HCT116 (cell line): ENCODE measurements around the gene RSPH4A. TPM values are rescaled to one million over a fixed set of nuclear protein-coding genes. Genes with fewer than 3 reads are reported as not detected.

Experiments used
- ATAC-seq: fragments of 200-7000 bp; cut with Tn5 transposase; 2 replicates; pipeline ENCODE4 v1.9.1; 2020; ENCODE audit warnings: mild to moderate bottlenecking, moderate library complexity
- BruUV-seq: library from RNA; stranded (reverse); fragments of 400-500 nt; replicated peaks from 2 replicates; lab custom pipeline; 2021; lab: Mats Ljungman, UMichigan
- CTCF ChIA-PET: fragments of 300-600 bp; sonication (Branson Sonifier 250); formaldehyde crosslinking; loops from one replicate; lab custom pipeline; 2021; ENCODE audit warnings: antibody characterized with exemption; lab: Charles Lee
- POLR2A ChIA-PET: fragments of 300-600, 350-600 bp; sonication (Branson Sonifier 250); formaldehyde crosslinking; loops from one replicate; lab custom pipeline; 2021; ENCODE audit warnings: antibody characterized with exemption; lab: Charles Lee
- RAD21 ChIA-PET, 2 experiments: fragments of 300-600 bp; sonication (Branson Sonifier 250); formaldehyde crosslinking; loops; one replicate each; lab custom pipeline; 2023; ENCODE audit warnings: low total read pairs in 2 of 2; ENCODE audit not compliant: uncharacterized antibody in 2 of 2, unreplicated experiment in 2 of 2, low non-redundant PET in 1 of 2; lab: Charles Lee
- DNase-seq: peaks from one replicate; pipeline ENCODE4 v3.0.0-alpha.2; 2010; ENCODE audit warnings: low read depth, low spot score
- H2AFZ ChIP-seq: fragments of 200-600 bp; shearing (Covaris generic), sonication (generic); 2 replicates; pipeline ENCODE4 v1.6.1; 2017; ENCODE audit warnings: low read depth, mixed run types, mixed read lengths, antibody characterized with exemption, low read length; ENCODE audit not compliant: poor library complexity, severe bottlenecking
- H3K27ac ChIP-seq: 2 replicates; pipeline ENCODE4 v1.5.1; 2012; ENCODE audit warnings: low read depth, low read length
- H3K27me3 ChIP-seq: fragments of 200-600 bp; sonication (generic); 2 replicates; pipeline ENCODE4 v1.6.1; 2016; ENCODE audit warnings: mixed run types, low read length, mixed read lengths; ENCODE audit not compliant: insufficient read depth
- H3K36me3 ChIP-seq, 2 experiments: fragments of 200-500 bp in 1 of 2; fragments of 200-600 bp in 1 of 2; sonication (Bioruptor generic) in 1 of 2; sonication (generic) in 1 of 2; 2 replicates each; pipeline versions ENCODE4 v1.5.1 to v1.6.1; 2014 to 2016; ENCODE audit warnings: low read length in 2 of 2, inconsistent platforms in 1 of 2, mixed read lengths in 1 of 2, mixed run types in 1 of 2; ENCODE audit not compliant: insufficient read depth in 2 of 2, control insufficient read depth in 1 of 2
- H3K4me1 ChIP-seq, 2 experiments: fragments of 200-600 bp in 1 of 2; sonication (generic) in 1 of 2; 2 replicates each; pipeline versions ENCODE4 v1.5.1 to v1.6.1; 2012 to 2017; ENCODE audit warnings: low read length in 2 of 2, inconsistent platforms in 1 of 2, mild to moderate bottlenecking in 1 of 2, mixed read lengths in 1 of 2, mixed run types in 1 of 2, moderate library complexity in 1 of 2; ENCODE audit not compliant: insufficient read depth in 2 of 2, control insufficient read depth in 1 of 2
- H3K4me2 ChIP-seq: fragments of 200-600 bp; sonication (generic); 2 replicates; pipeline ENCODE4 v1.6.1; 2017; ENCODE audit warnings: mixed run types, low read length, mixed read lengths
- H3K4me3 ChIP-seq, 2 experiments: fragments of 200-600 bp in 1 of 2; sonication (generic) in 1 of 2; replicated peaks in 1 of 2; 2 replicates each; pipeline ENCODE4 v1.5.1; 2011 to 2016; ENCODE audit warnings: low read length in 2 of 2, control low read depth in 1 of 2, low read depth in 1 of 2, mild to moderate bottlenecking in 1 of 2, mixed read lengths in 1 of 2, mixed run types in 1 of 2
- H3K79me2 ChIP-seq: fragments of 200-600 bp; sonication (generic); 2 replicates; pipeline ENCODE4 v1.6.1; 2017; ENCODE audit warnings: mild to moderate bottlenecking, mixed run types, low read length, moderate library complexity, mixed read lengths; ENCODE audit not compliant: insufficient read depth
- H3K9ac ChIP-seq: fragments of 200-600 bp; sonication (generic); 2 replicates; pipeline ENCODE4 v1.6.1; 2016; ENCODE audit warnings: low read length, mixed read lengths
- H3K9me2 ChIP-seq: fragments of 200-600 bp; sonication (generic), shearing (Covaris generic); 2 replicates; pipeline ENCODE4 v1.6.1; 2017; ENCODE audit warnings: mixed run types, mild to moderate bottlenecking, moderate library complexity; ENCODE audit not compliant: insufficient read depth
- H3K9me3 ChIP-seq, 2 experiments: fragments of 200-500 bp in 1 of 2; fragments of 200-600 bp in 1 of 2; sonication (Bioruptor generic) in 1 of 2; sonication (generic) in 1 of 2; 2 replicates each; pipeline ENCODE4 v1.6.1; 2014 to 2017; ENCODE audit warnings: low read length in 2 of 2, mixed read lengths in 2 of 2, inconsistent platforms in 1 of 2, low read depth in 1 of 2, mild to moderate bottlenecking in 1 of 2, mixed run types in 1 of 2, moderate library complexity in 1 of 2; ENCODE audit not compliant: control insufficient read depth in 1 of 2, insufficient read depth in 1 of 2
- H4K20me1 ChIP-seq: fragments of 200-600 bp; sonication (generic), shearing (Covaris generic); 2 replicates; pipeline ENCODE4 v1.6.1; 2017; ENCODE audit warnings: mixed run types, mild to moderate bottlenecking, moderate library complexity; ENCODE audit not compliant: insufficient read depth
- ATF3 ChIP-seq: IDR thresholded peaks from 2 replicates; pipeline ENCODE4 v1.6.1; 2012
- CBX3 ChIP-seq: IDR thresholded peaks from 2 replicates; pipeline ENCODE4 v1.6.1; 2012; ENCODE audit warnings: low read depth
- CTCF ChIP-seq, 3 experiments: fragments of 200-600 bp in 1 of 3; sonication (generic) in 1 of 3; IDR thresholded peaks in 2 of 3; conservative IDR thresholded peaks in 1 of 3; 2 replicates each; pipeline ENCODE4 v1.5.1; 2012 to 2017; ENCODE audit warnings: low read depth in 2 of 3, low read length in 2 of 3, antibody characterized with exemption in 1 of 3, borderline replicate concordance in 1 of 3, control low read depth in 1 of 3, mild to moderate bottlenecking in 1 of 3, mixed read lengths in 1 of 3, mixed run types in 1 of 3, moderate library complexity in 1 of 3; ENCODE audit not compliant: insufficient read depth in 1 of 3
- EZH2 ChIP-seq: fragments of 200-600 bp; sonication (generic); IDR thresholded peaks from 2 replicates; pipeline ENCODE4 v1.6.1; 2017; ENCODE audit warnings: antibody characterized with exemption, mixed run types
- EZH2phosphoT487 ChIP-seq: fragments of 200-600 bp; IDR thresholded peaks from 2 replicates; pipeline ENCODE4 v1.6.1; 2018; ENCODE audit warnings: antibody characterized with exemption, borderline replicate concordance
- JUND ChIP-seq: IDR thresholded peaks from 2 replicates; pipeline ENCODE4 v1.6.1; 2012
- MAX ChIP-seq: IDR thresholded peaks from 2 replicates; pipeline ENCODE4 v1.6.1; 2012
- POLR2A ChIP-seq: IDR thresholded peaks from 2 replicates; pipeline ENCODE4 v1.7.0; 2011; ENCODE audit warnings: borderline replicate concordance; ENCODE audit not compliant: insufficient read depth, insufficient read length; ENCODE audit errors: extremely low read depth
- POLR2AphosphoS5 ChIP-seq: IDR thresholded peaks from 2 replicates; pipeline ENCODE4 v1.6.1; 2011; ENCODE audit warnings: mild to moderate bottlenecking, low read depth, low read length, moderate library complexity
- RAD21 ChIP-seq: IDR thresholded peaks from 2 replicates; pipeline ENCODE4 v1.6.1; 2012; ENCODE audit warnings: low read depth, mild to moderate bottlenecking
- SP1 ChIP-seq: IDR thresholded peaks from 2 replicates; pipeline ENCODE4 v1.6.1; 2012; ENCODE audit warnings: low read depth
- SRF ChIP-seq: IDR thresholded peaks from 2 replicates; pipeline ENCODE4 v1.6.1; 2012; ENCODE audit warnings: low read depth
- YY1 ChIP-seq: IDR thresholded peaks from 2 replicates; pipeline ENCODE4 v1.6.1; 2011; ENCODE audit warnings: low read length, low read depth, moderate library complexity, mild to moderate bottlenecking; ENCODE audit not compliant: insufficient replicate concordance; ENCODE audit errors: extremely low read depth
- ZBTB33 ChIP-seq: IDR thresholded peaks from 2 replicates; pipeline ENCODE4 v1.6.1; 2011; ENCODE audit warnings: mild to moderate bottlenecking, low read length, moderate library complexity; ENCODE audit not compliant: insufficient replicate concordance; ENCODE audit errors: extremely low read depth
- ZNF274 ChIP-seq: fragments of 200-500 bp; sonication (Bioruptor generic); IDR thresholded peaks from 2 replicates; pipeline ENCODE4 v1.6.1; 2014; ENCODE audit warnings: mild to moderate bottlenecking, low read depth, low read length, inconsistent platforms
- intact Hi-C: fragments of 100-400 bp; cut with micrococcal nuclease; formaldehyde crosslinking; loops from 2 replicates; pipeline ENCODE4 v1.10.0; 2022
- total RNA-seq: library from RNA; stranded (reverse); gene quantifications from one replicate; pipeline ENCODE4 v1.2.1, GENCODE V29; 2021; ENCODE audit not compliant: unreplicated experiment

RSPH4A gene
- total RNA-seq, 1 experiment from 2014 or later = 0.27 TPM

GRCh38 chr6:116624036-116624805 is 7.9 kb downstream of the RSPH4A start (continued):
- TF ChIP-seq CTCF (IDR thresholded peaks at IDR 0.05 in 2 of 3, conservative IDR thresholded peaks at IDR 0.05 in 1 of 3; ENCODE audit: borderline replicate concordance in 1 of 3, insufficient read depth in 1 of 3, low read depth in 2 of 3, low read length in 2 of 3) (no peak), POLR2A (no peak), POLR2AphosphoS5 (no peak), YY1 (no peak), JUND (peak; percentile 61), MAX (no peak), SRF (peak; percentile 91), EZH2phosphoT487 (no peak), CBX3 (no peak), SP1 (0 out of 2 replicates have a peak, but pooled peaks have one; percentile 11), ZNF274 (no peak), RAD21 (no peak), ATF3 (no peak)

GRCh38 chr6:116625872-116626271 is 9.6 kb downstream of the RSPH4A start:
- Histone ChIP-seq H3K27ac (no peak overlapping the region), H3K9ac (no peak overlapping the region), H3K4me2 (no peak overlapping the region), H3K4me1 (peaks cover 6 to 12% of the 10 kb centered on the region in 2 experiments; a peak in 3 of 4 replicates), H2AFZ (no peak overlapping the region), H3K27me3 (no peaks in the 10 kb centered on the region), H3K4me3 (no peak overlapping the region), H3K36me3 (no peaks in the 10 kb centered on the region), H3K79me2 (no peaks in the 10 kb centered on the region), H3K9me2 (no peaks in the 10 kb centered on the region), H4K20me1 (no peaks in the 10 kb centered on the region), H3K9me3 (no peaks in the 10 kb centered on the region; a peak in 1 of 4 replicates)
- intact Hi-C loops = no loop called here
- ChIA-PET RAD21 (no interaction called here), CTCF (no interaction called here), POLR2A (no interaction called here)
- no TSS peak for BruUV-seq
- ATAC-seq (no peak), DNase-seq (no peak)
- TF ChIP-seq EZH2phosphoT487 = no peak
- no peak for TF ChIP-seq EZH2
- no peak for TF ChIP-seq CTCF (IDR thresholded peaks at IDR 0.05 in 2 of 3, conservative IDR thresholded peaks at IDR 0.05 in 1 of 3; ENCODE audit: borderline replicate concordance in 1 of 3, insufficient read depth in 1 of 3, low read depth in 2 of 3, low read length in 2 of 3)
- no peak for TF ChIP-seq JUND
- TF ChIP-seq RAD21 = no peak
- TF ChIP-seq SP1 = no peak
- no peak for TF ChIP-seq ZBTB33
- TF ChIP-seq POLR2A = no peak
